ENCODE data around the gene ULK4.

Gene ULK4

GRCh38 chr3:41751597-41751996 lies 210.3 kb downstream of the ULK4 start:
- Histone ChIP-seq H3K27me3 (ENCODE audit: insufficient read depth, low read length, poor library complexity) (no peaks in the 10 kb centered on the region), H3K36me3 (ENCODE audit: insufficient read depth, low read length) (no peaks in the 10 kb centered on the region), H3K4me2 (ENCODE audit: insufficient read depth, low read length) (no peak overlapping the region), H3K4me3 (ENCODE audit: low read depth in 1 of 2, low read length in 2 of 2) (no peak overlapping the region), H3K4me1 (ENCODE audit: insufficient read depth, low read length) (peaks cover 7% of the 10 kb centered on the region; the same call in 1 of the 2 replicates), H3K9me3 (ENCODE audit: insufficient read depth, low read length, severe bottlenecking) (no peaks in the 10 kb centered on the region), H3K79me2 (ENCODE audit: insufficient read depth, low read length) (no peaks in the 10 kb centered on the region), H4K20me1 (ENCODE audit: insufficient read depth, low read length) (no peaks in the 10 kb centered on the region), H3K9ac (ENCODE audit: low read depth, low read length) (no peak overlapping the region), H3K27ac (ENCODE audit: low read length) (no peak overlapping the region), H2AFZ (ENCODE audit: low read depth, low read length) (no peak overlapping the region)
- TF ChIP-seq EZH2 (IDR thresholded peaks at IDR 0.05; ENCODE audit: borderline replicate concordance, low read depth, low read length, severe bottlenecking) = no peak
- TF ChIP-seq, protein P1, sequence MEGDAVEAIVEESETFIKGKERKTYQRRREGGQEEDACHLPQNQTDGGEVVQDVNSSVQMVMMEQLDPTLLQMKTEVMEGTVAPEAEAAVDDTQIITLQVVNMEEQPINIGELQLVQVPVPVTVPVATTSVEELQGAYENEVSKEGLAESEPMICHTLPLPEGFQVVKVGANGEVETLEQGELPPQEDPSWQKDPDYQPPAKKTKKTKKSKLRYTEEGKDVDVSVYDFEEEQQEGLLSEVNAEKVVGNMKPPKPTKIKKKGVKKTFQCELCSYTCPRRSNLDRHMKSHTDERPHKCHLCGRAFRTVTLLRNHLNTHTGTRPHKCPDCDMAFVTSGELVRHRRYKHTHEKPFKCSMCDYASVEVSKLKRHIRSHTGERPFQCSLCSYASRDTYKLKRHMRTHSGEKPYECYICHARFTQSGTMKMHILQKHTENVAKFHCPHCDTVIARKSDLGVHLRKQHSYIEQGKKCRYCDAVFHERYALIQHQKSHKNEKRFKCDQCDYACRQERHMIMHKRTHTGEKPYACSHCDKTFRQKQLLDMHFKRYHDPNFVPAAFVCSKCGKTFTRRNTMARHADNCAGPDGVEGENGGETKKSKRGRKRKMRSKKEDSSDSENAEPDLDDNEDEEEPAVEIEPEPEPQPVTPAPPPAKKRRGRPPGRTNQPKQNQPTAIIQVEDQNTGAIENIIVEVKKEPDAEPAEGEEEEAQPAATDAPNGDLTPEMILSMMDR (IDR thresholded peaks at IDR 0.05; ENCODE audit: borderline replicate concordance, extremely low read depth, low read length, poor library complexity, severe bottlenecking) = no peak
- DNase-seq = peak; percentile 35
- ATAC-seq (ENCODE audit: insufficient read depth, low read depth) = peak; percentile 98

DNA sequence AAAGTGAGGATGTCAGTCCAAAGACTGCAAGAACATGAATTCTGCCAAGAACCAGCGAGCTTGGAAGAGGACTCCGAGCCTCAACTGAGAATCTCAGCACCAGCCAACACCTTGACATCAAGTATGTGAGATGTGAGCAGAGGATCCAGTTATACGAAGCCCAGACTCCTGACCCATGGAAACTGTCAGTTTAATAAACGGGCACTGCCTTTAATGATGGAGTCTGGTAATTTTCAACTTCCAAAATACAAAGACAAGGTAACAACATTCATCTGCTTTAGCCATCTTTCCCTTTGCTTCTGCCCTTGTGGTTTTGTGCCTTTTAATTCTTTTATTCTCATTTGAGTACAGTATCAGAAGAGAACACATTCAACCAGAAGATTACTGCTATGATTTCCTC lies 211.9 kb downstream of the ULK4 start:
- H3K36me3 ChIP-seq (ENCODE audit: insufficient read depth, low read length) = no peaks in the 10 kb centered on the region
- TF ChIP-seq, protein P1 (IDR thresholded peaks at IDR 0.05; ENCODE audit: borderline replicate concordance, extremely low read depth, low read length, poor library complexity, severe bottlenecking) = no peak
- no peak for TF ChIP-seq EZH2 (IDR thresholded peaks at IDR 0.05; ENCODE audit: borderline replicate concordance, low read depth, low read length, severe bottlenecking)
- ATAC-seq (ENCODE audit: insufficient read depth, low read depth) = no peak
- H3K4me2 ChIP-seq (ENCODE audit: insufficient read depth, low read length) = no peak overlapping the region
- no peaks in the 10 kb centered on the region for H4K20me1 ChIP-seq (ENCODE audit: insufficient read depth, low read length)
- no peak for DNase-seq
- no peaks in the 10 kb centered on the region for H3K9me3 ChIP-seq (ENCODE audit: insufficient read depth, low read length, severe bottlenecking)
- no peaks in the 10 kb centered on the region for H3K79me2 ChIP-seq (ENCODE audit: insufficient read depth, low read length)
- H3K9ac ChIP-seq (ENCODE audit: low read depth, low read length) = no peak overlapping the region
- H3K27ac ChIP-seq (ENCODE audit: low read length) = no peak overlapping the region
- no peaks in the 10 kb centered on the region for H3K27me3 ChIP-seq (ENCODE audit: insufficient read depth, low read length, poor library complexity)
- no peak overlapping the region for H3K4me3 ChIP-seq (ENCODE audit: low read depth in 1 of 2, low read length in 2 of 2)
- peaks cover 7% of the 10 kb centered on the region; the same call in 1 of the 2 replicates for H3K4me1 ChIP-seq (ENCODE audit: insufficient read depth, low read length)
- no peak overlapping the region for H2AFZ ChIP-seq (ENCODE audit: low read depth, low read length)

GRCh38 chr3:41746215-41746614 lies 215.7 kb downstream of the ULK4 start:
- TF ChIP-seq EZH2 (IDR thresholded peaks at IDR 0.05; ENCODE audit: borderline replicate concordance, low read depth, low read length, severe bottlenecking) = no peak
- TF ChIP-seq, protein P1 (IDR thresholded peaks at IDR 0.05; ENCODE audit: borderline replicate concordance, extremely low read depth, low read length, poor library complexity, severe bottlenecking) = no peak
- Histone ChIP-seq H2AFZ (ENCODE audit: low read depth, low read length) (no peak overlapping the region), H3K79me2 (ENCODE audit: insufficient read depth, low read length) (no peaks in the 10 kb centered on the region), H3K27me3 (ENCODE audit: insufficient read depth, low read length, poor library complexity) (no peaks in the 10 kb centered on the region), H3K36me3 (ENCODE audit: insufficient read depth, low read length) (no peaks in the 10 kb centered on the region), H4K20me1 (ENCODE audit: insufficient read depth, low read length) (no peaks in the 10 kb centered on the region), H3K9ac (ENCODE audit: low read depth, low read length) (no peak overlapping the region), H3K4me2 (ENCODE audit: insufficient read depth, low read length) (no peak overlapping the region), H3K27ac (ENCODE audit: low read length) (no peak overlapping the region), H3K4me3 (ENCODE audit: low read depth in 1 of 2, low read length in 2 of 2) (no peak overlapping the region), H3K9me3 (ENCODE audit: insufficient read depth, low read length, severe bottlenecking) (no peaks in the 10 kb centered on the region), H3K4me1 (ENCODE audit: insufficient read depth, low read length) (0 out of 2 replicates have a peak, but pooled peaks cover under 1% of the 10 kb centered on the region)
- ATAC-seq (ENCODE audit: insufficient read depth, low read depth) (no peak), DNase-seq (no peak)

GRCh38 chr3:41742121-41742520 lies 219.8 kb downstream of the ULK4 start:
- Histone ChIP-seq H3K27ac (ENCODE audit: low read length) (no peak overlapping the region), H3K4me2 (ENCODE audit: insufficient read depth, low read length) (no peak overlapping the region), H3K9ac (ENCODE audit: low read depth, low read length) (no peak overlapping the region), H3K36me3 (ENCODE audit: insufficient read depth, low read length) (no peaks in the 10 kb centered on the region), H3K79me2 (ENCODE audit: insufficient read depth, low read length) (no peaks in the 10 kb centered on the region), H3K9me3 (ENCODE audit: insufficient read depth, low read length, severe bottlenecking) (no peaks in the 10 kb centered on the region), H4K20me1 (ENCODE audit: insufficient read depth, low read length) (no peaks in the 10 kb centered on the region), H2AFZ (ENCODE audit: low read depth, low read length) (no peak overlapping the region), H3K4me3 (ENCODE audit: low read depth in 1 of 2, low read length in 2 of 2) (no peak overlapping the region), H3K27me3 (ENCODE audit: insufficient read depth, low read length, poor library complexity) (no peaks in the 10 kb centered on the region), H3K4me1 (ENCODE audit: insufficient read depth, low read length) (no peaks in the 10 kb centered on the region)
- ATAC-seq (ENCODE audit: insufficient read depth, low read depth) (no peak), DNase-seq (no peak)
- TF ChIP-seq EZH2 (IDR thresholded peaks at IDR 0.05; ENCODE audit: borderline replicate concordance, low read depth, low read length, severe bottlenecking) = no peak
- TF ChIP-seq, protein P1 (IDR thresholded peaks at IDR 0.05; ENCODE audit: borderline replicate concordance, extremely low read depth, low read length, poor library complexity, severe bottlenecking) = no peak

All from DND-41 (cell line).